H1 (cell line): ENCODE measurements around the gene GRAMD4. TPM values are rescaled to one million over a fixed set of nuclear protein-coding genes. Genes with fewer than 3 reads are reported as not detected.

Experiments
- ATF2 ChIP-seq: IDR thresholded peaks from 2 replicates; pipeline ENCODE4 v1.6.1; 2012; ENCODE audit warnings: low read length, inconsistent platforms
- CHD7 ChIP-seq: fragments of 300-600 bp; sonication (generic); IDR thresholded peaks from 2 replicates; pipeline ENCODE4 v1.7.1; 2012; ENCODE audit warnings: low read length, moderate library complexity, mild to moderate bottlenecking, inconsistent platforms; ENCODE audit not compliant: insufficient replicate concordance
- RXRA ChIP-seq: IDR thresholded peaks from 2 replicates; pipeline ENCODE4 v1.6.1; 2011; ENCODE audit warnings: low read depth, mild to moderate bottlenecking, low read length, moderate library complexity; ENCODE audit not compliant: insufficient read depth
- polyA plus RNA-seq, 7 experiments: library from polyadenylated mRNA; depleted of rRNA in 3 of 7; stranded (reverse) in 5 of 7; unstranded in 2 of 7; fragments of >200 nt in 5 of 7; fragments of 200-250 nt in 2 of 7; gene quantifications; 1 replicate in 5 of 7; 2 replicates in 1 of 7; 4 replicates in 1 of 7; pipeline versions ENCODE4 v1.2.1 to v1.2.3, GENCODE V29; 2011 to 2013; ENCODE audit warnings: missing spikeins in 2 of 7, mixed read lengths in 2 of 7
- total RNA-seq: library from RNA; stranded (reverse); fragmentation: NEBNext Ultra II Directional; extraction: Animal tissue kit (Norgen Biotek cat#: 25700); gene quantifications from 2 replicates; pipeline ENCODE4 v1.2.1, GENCODE V29; 2021

The GRAMD4 gene
- total and polyA plus RNA-seq, 2 of the 8 experiments (the other 6 are each of a cell fraction or from before 2014, with no cell fraction given): 7.9 to 25.6 TPM

GRCh38 chr22:46578824-46579561, 41.2 kb upstream of the GRAMD4 start (continued):
- no peak for TF ChIP-seq CHD7
- TF ChIP-seq RXRA: no peak
- no peak for TF ChIP-seq ATF2
